ENCODE data around the gene COL6A2.

COL6A2 gene

DNA sequence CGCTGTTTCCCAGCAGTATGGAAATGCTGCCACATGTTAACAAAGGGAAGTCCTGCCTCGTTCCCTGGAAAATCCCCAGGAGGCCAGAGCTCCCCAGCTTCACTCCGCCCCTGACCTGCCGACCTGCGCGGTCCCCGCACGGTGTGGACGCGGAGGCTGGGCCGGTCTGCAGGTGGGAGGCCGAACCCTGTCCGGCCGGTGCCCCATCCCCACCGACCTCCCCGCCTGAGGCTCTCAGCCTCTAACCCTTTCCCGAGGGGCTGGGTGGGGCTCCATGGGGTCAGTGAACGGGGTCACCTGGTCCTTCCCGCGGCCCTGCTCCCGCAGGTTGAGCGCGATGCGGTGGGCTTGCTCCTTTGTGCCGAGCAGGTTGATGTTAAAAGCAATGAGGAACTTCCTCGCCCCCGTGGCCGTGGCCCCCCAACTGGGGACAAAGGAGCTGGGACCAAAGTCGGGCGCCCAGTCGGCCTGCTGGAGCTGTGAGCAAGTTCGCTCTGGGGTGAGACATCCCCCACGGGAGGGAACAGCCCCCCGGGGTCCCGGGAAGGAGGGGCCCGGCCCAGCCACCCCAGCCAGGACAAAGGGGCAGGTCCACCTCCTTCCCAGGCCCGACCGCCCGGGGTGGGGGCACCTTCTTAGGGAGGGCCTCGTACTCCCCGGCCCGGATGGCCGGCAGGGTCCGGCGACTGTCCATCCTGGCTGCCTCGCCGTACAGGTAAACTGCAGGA lies 53.5 kb downstream of the COL6A2 start:
- no peak for DNase-seq (ENCODE audit: extremely low spot score, insufficient read length, low read depth)
- FAIRE-seq = no peak

DNA sequence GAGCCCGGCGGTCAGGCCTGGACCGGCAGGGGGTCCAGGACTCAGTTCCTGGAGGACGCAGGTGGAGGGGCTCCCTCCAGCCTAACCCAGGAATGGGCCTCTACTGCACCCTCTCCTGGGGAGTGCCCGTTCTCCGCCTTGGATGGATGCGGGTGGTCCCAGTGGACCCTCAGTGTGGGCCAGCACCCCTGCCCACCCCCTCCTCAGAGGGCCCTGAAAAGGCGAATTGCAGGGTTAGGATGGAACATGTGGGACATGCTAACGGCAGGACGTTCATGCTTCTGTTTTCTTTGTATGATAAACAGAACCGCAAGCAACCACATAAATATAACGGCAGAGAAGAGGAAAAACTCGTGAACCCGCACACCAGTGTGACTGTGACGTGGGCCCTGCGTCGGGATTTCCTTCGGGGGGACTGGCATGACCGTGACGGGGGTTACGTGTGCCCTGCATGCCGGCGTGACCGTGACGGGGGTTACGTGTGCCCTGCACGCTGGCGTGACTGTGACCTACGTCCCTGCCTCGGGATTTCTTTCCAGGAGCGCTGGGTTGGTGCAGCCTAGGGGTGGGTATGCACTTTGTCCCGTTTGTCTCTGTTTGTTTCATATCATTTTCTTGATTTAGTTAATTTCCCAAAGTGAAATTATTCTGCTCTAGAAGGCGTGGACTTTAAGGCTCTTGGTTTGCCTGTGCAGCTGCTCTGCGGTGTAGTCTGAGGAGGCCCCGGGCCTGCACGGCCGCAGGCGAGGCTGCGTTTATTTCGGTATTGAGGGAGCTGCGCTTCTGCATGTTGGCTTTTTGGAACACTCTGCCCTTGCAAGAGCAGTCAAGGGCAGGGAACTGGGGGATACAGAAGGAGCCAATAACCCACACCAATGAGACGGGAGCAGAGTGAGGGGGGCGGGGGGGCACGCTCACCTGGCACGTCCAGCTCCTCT lies 54.3 kb downstream of the COL6A2 start:
- no peak for FAIRE-seq

DNA sequence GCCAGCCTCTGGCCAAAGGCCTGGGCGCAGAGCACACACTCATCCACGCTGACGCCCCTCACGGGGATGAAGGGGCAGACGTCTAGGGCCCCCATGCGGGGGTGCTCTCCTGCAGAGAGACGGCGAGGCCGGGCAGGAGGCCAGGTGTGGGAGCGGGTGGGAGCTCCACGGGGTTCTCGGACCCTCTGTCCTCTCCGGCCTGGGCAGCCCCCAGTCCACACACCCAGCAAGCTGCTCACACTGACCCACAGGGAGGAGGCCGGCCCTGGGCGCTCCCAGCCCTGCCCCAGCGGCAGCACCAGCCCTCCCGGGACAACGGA lies 55.0 kb downstream of the COL6A2 start:
- DNase-seq (ENCODE audit: extremely low spot score, insufficient read length, low read depth) (no peak), FAIRE-seq (no peak)

More for the DNA sequence above, 54.3 kb downstream of the COL6A2 start:
- DNase-seq (ENCODE audit: extremely low spot score, insufficient read length, low read depth) = no peak

DNA sequence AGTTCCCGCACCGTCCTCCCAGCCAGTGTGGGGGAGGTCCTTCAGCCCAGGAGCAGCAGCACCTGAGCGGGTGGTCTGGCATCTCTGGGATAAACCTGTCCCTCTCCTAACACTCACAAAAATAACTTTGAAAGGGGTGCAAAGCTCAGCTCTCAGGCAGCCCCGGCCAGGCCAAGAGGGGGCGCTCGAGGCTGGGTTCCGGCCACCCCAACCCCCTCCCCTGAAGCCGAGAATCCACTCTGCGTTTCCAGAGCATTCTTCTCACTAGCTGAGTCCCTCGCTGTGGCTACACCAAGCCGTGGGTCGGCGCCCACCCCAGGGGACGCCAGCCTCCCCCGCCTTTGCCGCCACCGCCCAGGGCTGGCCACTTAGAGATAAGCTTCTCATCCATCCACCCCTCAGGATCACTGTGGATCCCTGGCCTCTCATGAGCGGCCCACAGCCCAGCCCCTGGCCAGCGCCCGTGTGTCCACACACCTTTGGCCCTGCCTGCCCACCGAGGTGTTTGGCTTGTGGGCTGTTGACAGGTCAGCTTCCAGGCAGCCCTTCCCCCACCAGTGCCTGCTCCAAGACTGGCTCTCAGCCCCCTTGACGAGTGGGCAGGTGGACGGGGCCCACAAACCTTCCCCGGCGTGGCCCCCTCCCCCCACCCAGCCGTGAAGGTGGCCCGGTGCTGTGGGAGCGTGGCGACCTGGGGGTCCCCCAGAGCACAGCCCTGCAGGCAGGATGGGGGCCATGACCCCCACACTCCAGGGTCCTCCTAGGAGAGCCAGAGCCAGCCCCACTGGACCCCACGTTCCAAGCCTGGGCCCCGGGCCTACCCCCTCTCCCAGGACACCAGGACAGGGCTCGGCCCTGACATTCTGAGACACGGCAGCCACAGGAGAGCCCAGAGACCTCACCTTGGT lies 55.6 kb downstream of the COL6A2 start:
- no peak for FAIRE-seq
- no peak for DNase-seq (ENCODE audit: extremely low spot score, insufficient read length, low read depth)

DNA sequence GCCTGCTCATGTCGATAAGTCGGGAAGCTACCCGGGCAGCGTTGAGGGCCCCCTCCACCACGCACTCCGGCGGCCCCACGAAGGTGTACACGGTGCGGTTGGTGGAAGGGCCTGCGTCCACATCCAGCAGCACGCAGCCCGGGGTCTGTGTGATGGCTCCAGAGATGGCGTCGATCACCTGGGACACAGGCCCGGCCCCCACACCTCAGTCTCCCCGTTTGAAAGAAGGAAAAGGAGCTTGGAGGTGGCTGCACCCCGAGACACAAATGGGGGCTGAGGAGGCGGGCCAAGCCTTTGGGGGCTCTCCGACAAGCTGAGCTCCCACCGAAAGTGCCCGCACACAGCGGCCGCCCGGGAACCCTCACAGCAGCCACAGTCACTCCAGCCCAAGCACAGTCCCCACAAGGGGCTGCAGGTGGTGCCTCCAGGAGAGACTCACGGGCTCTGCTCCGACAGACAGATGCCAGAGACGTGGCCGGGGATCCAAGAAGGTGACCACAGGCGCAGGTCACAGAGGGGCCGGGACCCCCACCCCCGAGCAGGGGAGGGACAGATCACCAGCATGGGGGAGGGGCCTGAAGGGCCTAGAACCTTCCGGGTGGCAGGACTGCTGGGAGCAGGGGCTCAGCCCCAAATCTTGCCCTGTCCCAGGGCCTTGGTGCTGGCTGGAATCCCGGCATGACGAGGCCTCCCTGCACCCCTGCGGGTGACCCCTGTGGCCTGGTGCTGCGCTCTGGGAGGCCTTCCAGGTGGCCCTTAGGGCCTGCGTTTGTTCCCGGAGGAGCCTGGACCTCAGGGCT lies 56.4 kb downstream of the COL6A2 start:
- DNase-seq (ENCODE audit: extremely low spot score, insufficient read length, low read depth) (no peak), FAIRE-seq (no peak)

DNA sequence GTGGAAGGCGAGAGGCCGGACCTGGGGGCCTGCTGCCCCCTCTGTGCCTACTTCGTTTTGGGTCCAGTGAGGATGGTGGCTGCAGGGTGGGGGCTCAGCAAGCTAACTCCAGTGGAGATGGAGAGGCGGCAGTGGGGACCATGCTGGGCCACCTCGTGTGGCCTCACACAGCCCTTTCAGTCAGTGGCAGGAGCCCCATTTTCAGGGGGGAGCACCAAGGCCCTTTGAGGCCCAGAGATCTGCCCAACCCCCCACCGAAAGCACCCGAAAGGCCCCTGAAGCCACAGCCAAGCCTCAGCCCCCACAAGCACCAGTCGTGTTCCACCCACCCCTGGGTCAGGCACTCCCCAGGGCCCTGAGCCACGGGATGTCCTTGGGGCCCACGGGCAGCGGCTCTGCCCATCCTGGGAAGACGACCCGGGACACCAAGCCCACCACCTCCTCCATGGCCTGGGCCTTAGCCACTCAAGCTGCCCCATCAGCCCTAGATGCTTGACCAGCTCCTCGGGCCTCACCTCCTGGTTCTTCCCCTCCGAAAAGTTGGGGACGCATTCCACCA lies 57.1 kb downstream of the COL6A2 start:
- DNase-seq (ENCODE audit: extremely low spot score, insufficient read length, low read depth) (no peak), FAIRE-seq (no peak)

DNA sequence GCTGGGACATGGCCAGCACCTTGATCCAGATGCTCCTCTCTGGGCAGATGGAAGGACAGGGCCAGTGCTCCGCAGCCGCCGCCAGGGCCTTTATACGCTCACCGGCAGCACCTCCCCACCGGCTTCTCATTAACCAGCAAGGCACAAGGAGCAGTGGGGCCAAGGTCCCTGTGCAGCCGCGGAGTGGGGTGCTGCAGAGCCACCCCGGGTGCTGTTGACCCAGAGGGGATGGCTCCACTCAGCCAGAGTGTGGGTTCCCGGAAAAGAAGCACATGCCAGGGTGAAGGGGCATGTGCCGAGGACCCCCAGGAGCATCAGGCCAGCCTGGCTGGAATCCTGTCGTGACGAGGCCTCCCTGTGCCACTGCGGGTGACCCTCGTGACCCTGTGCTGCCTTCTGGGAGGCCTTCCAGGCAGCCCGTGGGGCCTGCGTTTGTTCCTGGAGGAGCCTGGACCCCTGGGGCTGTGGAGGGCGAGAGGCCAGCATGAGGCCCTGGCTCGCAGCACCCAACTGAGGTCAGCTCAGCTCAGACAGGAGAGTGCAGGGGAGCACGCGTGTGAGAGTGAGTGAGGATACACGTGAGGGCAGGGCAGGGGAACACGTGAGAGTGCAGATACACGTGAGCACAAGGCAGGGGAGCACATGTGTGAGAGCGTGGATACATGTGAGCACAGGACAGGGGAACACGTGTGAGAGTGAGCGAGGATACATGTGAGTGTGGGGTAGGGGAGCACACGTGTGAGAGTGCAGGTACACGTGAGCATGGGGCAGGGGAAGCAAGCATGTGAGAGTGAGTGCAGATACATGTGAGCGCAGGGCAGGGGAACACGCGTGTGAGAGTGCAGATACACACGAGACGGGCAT lies 57.8 kb downstream of the COL6A2 start, which contains the start of gene FTCD:
TSS of gene FTCD (minus strand) at position 66 of the 864 bp plus-strand sequence. CDS start at position 10, 56 bp downstream.
- DNase-seq (ENCODE audit: extremely low spot score, insufficient read length, low read depth) = no peak
- no peak for FAIRE-seq

DNA sequence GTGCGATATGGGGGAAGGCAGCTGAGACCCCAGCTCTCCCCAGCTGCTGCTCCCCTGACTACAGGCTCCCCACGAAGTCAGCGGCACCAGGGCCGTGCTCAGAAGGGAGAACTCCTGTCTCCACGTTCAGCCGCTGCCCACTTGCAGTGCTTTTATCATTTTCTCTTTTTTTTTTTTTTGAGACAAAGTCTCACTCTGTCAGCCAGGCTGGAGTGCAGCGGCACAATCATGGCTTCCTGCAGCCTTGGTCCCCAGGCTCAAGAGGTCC lies 58.4 kb downstream of the COL6A2 start:
- DNase-seq (ENCODE audit: extremely low spot score, insufficient read length, low read depth) (no peak), FAIRE-seq (no peak)

DNA sequence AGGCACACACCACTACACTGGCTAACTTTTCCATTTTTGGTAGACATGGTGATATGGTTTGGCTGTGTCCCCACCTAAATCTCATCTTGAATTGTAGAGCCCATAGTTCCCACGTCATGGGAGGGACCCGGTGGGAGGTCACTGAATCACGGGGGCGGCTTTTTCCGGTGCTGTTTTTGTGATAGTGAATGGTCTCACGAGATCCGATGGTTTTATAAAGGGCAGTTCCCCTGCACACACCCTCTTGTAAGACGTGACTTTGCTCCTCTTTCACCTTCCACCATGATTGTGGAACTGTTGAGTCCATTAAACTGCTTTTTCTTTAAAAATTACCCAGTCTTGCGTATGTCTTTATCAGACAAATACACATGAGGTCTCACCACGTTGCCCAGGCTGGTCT lies 58.8 kb downstream of the COL6A2 start:
- no peak for FAIRE-seq

DNA sequence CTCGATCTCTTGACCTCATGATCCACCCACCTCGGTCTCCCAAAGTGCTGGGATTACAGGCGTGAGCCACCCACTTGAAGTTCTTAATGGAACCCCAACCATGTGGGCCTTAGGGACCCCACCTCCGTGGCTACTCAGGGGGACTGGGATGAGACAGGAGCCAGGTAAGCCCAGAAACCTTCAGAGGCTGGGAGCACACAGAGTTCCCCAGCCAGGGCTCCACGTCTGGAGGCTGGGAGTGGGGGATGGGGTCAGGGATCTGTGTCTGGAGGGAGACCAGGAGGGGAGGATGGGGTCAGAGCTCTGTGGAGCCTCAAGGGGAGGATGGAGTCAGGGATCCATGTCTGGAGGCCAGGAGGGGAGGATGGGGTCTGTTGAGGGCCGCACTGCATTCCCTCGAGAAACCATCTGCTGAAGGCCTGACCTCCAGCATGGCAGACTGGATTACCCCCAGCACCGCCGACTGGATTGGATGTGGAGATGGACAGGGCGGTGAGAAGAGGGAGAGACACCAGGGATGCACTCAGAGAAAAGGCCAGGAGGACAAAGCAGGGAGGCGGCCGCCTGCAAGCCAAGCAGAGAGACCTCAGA lies 59.6 kb downstream of the COL6A2 start:
- DNase-seq (ENCODE audit: extremely low spot score, insufficient read length, low read depth) (no peak), FAIRE-seq (no peak)

More for the DNA sequence above, 58.8 kb downstream of the COL6A2 start:
- no peak for DNase-seq (ENCODE audit: extremely low spot score, insufficient read length, low read depth)

DNA sequence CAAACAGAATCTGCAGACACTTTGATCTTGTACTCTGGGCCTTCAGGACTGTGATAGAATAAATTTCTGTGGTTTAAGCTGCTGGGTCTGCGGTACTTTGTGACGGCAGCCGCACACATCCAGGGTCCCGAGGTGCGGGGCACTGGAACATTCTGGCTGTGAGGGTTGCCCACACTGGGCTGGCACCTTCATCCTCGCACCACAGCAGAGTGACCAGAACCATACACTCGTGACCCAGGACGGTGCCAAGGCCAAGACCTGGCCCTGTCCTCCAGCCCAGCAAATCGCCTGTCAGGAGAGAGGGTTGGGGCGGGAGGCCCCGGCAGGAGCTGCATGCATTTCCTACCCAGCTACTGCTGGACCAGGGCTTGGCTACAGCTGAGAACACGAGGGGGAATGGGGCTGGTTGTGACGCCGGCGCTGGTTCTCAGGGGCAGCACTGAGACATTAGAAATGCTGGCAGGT lies 60.1 kb downstream of the COL6A2 start:
- DNase-seq (ENCODE audit: extremely low spot score, insufficient read length, low read depth) (no peak), FAIRE-seq (no peak)

DNA sequence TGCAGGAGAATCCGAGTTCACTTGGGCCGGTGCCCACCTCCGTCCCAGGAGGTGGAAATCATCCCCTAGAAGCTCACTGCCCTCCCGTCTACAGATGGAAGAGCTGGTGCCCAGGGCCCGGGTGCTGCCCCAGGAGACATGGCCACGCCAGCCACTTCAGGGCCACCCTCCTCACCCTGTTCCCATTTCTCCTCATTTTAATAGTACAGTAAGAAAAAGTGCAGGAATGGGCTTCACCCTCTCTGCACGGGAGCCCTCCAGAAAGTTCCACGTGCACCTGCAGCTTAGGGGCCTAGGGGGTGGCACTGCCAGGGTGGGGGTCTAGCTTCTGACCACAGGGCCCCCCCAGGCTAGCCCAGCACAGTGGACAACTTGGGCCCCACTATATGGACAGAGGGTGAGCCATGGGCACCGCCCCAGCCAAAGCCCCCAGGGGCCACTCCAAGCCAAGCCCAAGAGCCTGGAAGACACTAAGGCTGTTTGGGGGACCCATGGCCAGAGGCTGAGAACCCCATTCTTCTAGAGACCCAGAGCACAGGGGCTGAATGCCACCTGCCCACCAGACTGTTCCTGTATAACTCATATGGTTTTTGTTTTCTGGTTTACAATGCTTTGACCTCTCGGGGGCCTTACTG lies 60.9 kb downstream of the COL6A2 start:
- DNase-seq (ENCODE audit: extremely low spot score, insufficient read length, low read depth) = no peak
- no peak for FAIRE-seq

DNA sequence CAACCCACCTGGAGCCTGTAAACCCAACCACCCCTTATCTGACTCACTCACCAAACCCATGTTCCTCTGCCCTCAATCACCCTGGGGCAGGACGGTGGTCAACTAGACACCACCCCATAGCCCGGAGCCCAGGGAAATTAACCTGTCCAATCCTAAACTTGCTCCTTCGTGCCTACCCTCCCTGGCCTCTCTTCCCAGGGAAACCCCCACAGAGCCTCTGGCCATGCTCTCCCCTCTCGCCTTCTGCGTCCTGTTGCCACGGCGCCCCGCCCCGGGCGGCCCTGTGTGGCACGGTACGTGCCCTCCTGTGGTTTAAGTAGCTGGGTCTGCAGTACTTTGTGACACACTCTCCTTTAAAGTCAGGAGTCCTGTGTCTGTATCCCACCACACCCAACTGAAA lies 61.5 kb downstream of the COL6A2 start:
- FAIRE-seq = no peak

DNA sequence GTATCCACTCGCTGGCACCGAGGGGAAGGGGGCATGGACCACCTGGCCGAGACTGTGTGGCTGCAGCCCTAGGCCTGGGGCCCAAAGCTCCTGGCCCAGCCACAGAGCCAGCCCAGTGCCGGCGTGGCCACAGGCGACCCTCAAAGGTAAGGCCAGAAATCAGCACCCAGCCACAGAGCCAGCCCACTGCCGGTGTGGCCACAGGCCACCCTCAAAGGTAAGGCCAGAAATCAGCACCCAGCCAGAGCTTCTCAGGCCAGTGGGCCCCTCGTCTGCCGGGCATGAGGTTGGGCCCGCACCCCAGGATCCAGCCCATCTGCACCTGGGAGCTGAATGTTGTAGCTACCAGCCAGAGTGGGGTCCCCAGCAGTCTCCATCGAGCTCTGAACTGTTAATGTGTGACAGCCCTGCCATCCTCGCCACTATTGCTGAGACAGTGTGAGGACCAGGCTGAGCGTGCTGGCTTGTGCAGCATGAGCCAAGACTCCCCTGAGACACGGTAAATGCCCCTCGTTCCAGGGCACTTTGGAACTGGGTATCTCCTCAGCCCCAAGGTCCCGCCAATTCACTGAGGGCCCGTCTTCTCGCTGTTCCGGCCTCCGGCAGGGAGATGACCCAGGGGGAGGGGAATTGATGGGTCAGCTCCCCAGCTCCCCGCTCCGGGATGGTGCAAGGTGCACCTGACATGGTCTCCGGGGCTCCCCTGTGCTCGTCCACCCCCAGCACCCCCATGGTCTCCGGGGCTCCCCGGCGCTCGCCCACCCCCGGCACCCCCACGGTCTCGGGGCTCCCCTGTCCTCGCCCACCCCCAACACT lies 62.1 kb downstream of the COL6A2 start:
- FAIRE-seq = no peak
- no peak for DNase-seq (ENCODE audit: extremely low spot score, insufficient read length, low read depth)

More for the DNA sequence above, 61.5 kb downstream of the COL6A2 start:
- DNase-seq (ENCODE audit: extremely low spot score, insufficient read length, low read depth) = no peak

DNA sequence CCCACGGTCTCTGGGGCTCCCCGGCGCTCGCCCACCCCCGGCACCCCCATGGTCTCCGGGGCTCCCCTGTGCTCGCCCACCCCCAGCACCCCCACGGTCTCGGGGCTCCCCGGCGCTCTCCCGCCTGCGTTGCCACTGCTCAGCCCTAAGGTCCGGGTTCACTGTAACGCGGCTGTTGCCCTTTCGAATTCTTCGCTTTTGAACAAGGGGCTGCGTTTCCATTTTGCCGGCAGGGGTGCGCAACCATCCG lies 62.7 kb downstream of the COL6A2 start:
- DNase-seq (ENCODE audit: extremely low spot score, insufficient read length, low read depth) (no peak), FAIRE-seq (no peak)

DNA sequence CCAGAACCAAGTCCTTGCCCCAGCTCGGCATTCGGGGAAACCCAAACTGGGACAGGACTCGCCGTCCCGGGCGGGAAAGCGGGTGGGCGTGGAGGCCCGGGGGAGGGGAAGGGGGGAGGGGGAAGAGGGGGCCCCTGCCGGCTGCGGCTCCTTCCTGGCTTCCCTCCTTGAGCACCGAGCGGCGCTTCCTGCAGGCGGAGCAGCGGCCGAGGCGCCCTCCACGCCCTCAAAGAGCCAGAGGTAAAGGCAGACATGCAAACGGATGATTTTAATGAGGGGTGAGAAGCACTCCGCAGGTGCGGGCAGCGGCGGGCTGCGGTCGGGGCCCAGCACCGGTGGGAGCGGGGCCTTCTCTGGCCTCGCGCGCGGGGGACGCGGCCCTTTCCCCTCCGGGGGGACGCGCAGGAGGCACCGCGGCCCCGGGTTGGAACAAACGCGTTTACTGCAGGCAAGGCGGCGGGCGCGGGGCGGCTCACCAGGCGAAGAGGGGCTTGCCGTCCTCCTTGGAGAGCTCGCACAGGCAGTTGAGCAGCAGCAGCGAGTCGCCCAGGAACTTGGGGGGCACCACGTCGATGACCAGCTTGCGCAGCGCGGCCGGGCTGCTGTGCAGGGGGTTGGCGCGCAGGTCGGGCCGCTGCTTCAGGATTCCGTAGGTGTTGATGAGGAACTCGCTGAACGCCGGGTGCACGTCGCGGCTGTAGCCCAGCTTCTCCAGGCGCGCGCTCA lies 63.2 kb downstream of the COL6A2 start:
- no peak for DNase-seq (ENCODE audit: extremely low spot score, insufficient read length, low read depth)
- no peak for FAIRE-seq

Measured in GM18507 (cell line).